Endothelial cell of umbilical vein (primary cell): ENCODE results near the gene LRRC27. TPM values are rescaled to one million over a fixed set of nuclear protein-coding genes. Genes with fewer than 3 reads are reported as not detected.

ENCODE experiments used
- BruUV-seq: library from RNA; stranded (reverse); fragments of 400-500 nt; replicated peaks from 2 replicates; lab custom pipeline; 2021; lab: Mats Ljungman, UMichigan
- CTCF ChIA-PET: fragments of 300-600, 350-600 bp; sonication (Branson Sonifier 250); formaldehyde crosslinking; loops from one replicate; lab custom pipeline; 2021; ENCODE audit warnings: antibody characterized with exemption, inconsistent platforms; lab: Charles Lee
- POLR2A ChIA-PET: fragments of 300-600, 350-600 bp; sonication (Branson Sonifier 250); formaldehyde crosslinking; loops from one replicate; lab custom pipeline; 2021; ENCODE audit warnings: antibody characterized with exemption, inconsistent platforms; lab: Charles Lee
- DNase-seq: peaks from one replicate; pipeline ENCODE4 v3.0.0-alpha.2; 2011; ENCODE audit warnings: low read depth, low spot score
- FAIRE-seq: peaks from 2 replicates; lab custom pipeline; 2011; peaks lifted over from hg19 to GRCh38; lab: Jason Lieb, UNC
- H2AFZ ChIP-seq: 2 replicates; pipeline ENCODE4 v1.6.0; 2012; ENCODE audit warnings: low read depth, low read length, control low read depth, inconsistent platforms
- H3K27ac ChIP-seq: 2 replicates; pipeline ENCODE4 v1.5.1; 2011; ENCODE audit warnings: low read depth, mild to moderate bottlenecking, control low read depth, low read length, moderate library complexity; ENCODE audit not compliant: insufficient read depth
- H3K27me3 ChIP-seq, 2 experiments: 2 replicates each; pipeline versions ENCODE4 v1.6.0 to v1.6.1; 2011; ENCODE audit warnings: low read length in 2 of 2, mixed read lengths in 1 of 2; ENCODE audit not compliant: control insufficient read depth in 2 of 2, insufficient read depth in 2 of 2
- H3K36me3 ChIP-seq, 2 experiments: 2 replicates in 1 of 2; 3 replicates in 1 of 2; pipeline ENCODE4 v1.5.1; 2011; ENCODE audit warnings: low read length in 2 of 2, mild to moderate bottlenecking in 1 of 2, moderate library complexity in 1 of 2; ENCODE audit not compliant: control insufficient read depth in 2 of 2, insufficient read depth in 2 of 2; ENCODE audit errors: extremely low read depth in 1 of 2
- H3K4me1 ChIP-seq: 3 replicates; pipeline ENCODE4 v1.5.1; 2011; ENCODE audit warnings: mild to moderate bottlenecking, low read length; ENCODE audit not compliant: control insufficient read depth, insufficient read depth; ENCODE audit errors: extremely low read depth
- H3K4me2 ChIP-seq: 2 replicates; pipeline ENCODE4 v1.6.1; 2011; ENCODE audit warnings: low read length, control low read depth, mixed read lengths; ENCODE audit not compliant: insufficient read depth
- H3K4me3 ChIP-seq, 3 experiments: fragments of 200-600 bp in 1 of 3; sonication (generic), shearing (Covaris generic) in 1 of 3; replicated peaks in 1 of 3; 2 replicates each; pipeline ENCODE4 v1.5.1; 2011 to 2016; ENCODE audit warnings: control low read depth in 3 of 3, low read length in 3 of 3, mild to moderate bottlenecking in 2 of 3, inconsistent platforms in 1 of 3, low read depth in 1 of 3, moderate library complexity in 1 of 3; ENCODE audit not compliant: insufficient read depth in 1 of 3
- H3K79me2 ChIP-seq: 2 replicates; pipeline ENCODE4 v1.6.0; 2012; ENCODE audit warnings: low read length, inconsistent platforms; ENCODE audit not compliant: control insufficient read depth, insufficient read depth
- H3K9ac ChIP-seq: replicated peaks from 2 replicates; pipeline ENCODE3; 2011; ENCODE audit warnings: low read length, control low read depth; ENCODE audit not compliant: insufficient read depth; ENCODE audit errors: extremely low read depth
- H3K9me1 ChIP-seq: replicated peaks from 3 replicates; pipeline ENCODE4 v1.6.0; 2011; ENCODE audit warnings: mild to moderate bottlenecking, low read length; ENCODE audit not compliant: control insufficient read depth, insufficient read depth; ENCODE audit errors: extremely low read depth
- H3K9me3 ChIP-seq: replicated peaks from 2 replicates; pipeline ENCODE4 v1.5.1; 2012; ENCODE audit warnings: low read length, inconsistent platforms; ENCODE audit not compliant: control insufficient read depth, insufficient read depth
- H4K20me1 ChIP-seq: replicated peaks from 2 replicates; pipeline ENCODE3; 2011; ENCODE audit warnings: mild to moderate bottlenecking, low read length; ENCODE audit not compliant: control insufficient read depth, insufficient read depth; ENCODE audit errors: extremely low read depth
- EZH2 ChIP-seq: IDR thresholded peaks from 2 replicates; pipeline ENCODE4 v1.6.1; 2012; ENCODE audit warnings: borderline replicate concordance, low read depth, mild to moderate bottlenecking, moderate library complexity, low read length, inconsistent platforms; ENCODE audit not compliant: severe bottlenecking
- FOS ChIP-seq: IDR thresholded peaks from 2 replicates; pipeline ENCODE4 v1.6.1; 2011; ENCODE audit warnings: mild to moderate bottlenecking, low read length, moderate library complexity, borderline replicate concordance; ENCODE audit not compliant: insufficient read depth
- GATA2 ChIP-seq: IDR thresholded peaks from 2 replicates; pipeline ENCODE4 v1.7.0; 2011; ENCODE audit warnings: low read depth, mild to moderate bottlenecking, moderate library complexity, mixed read lengths, low read length; ENCODE audit not compliant: insufficient read length, insufficient read depth
- JUN ChIP-seq: IDR thresholded peaks from 2 replicates; pipeline ENCODE4 v1.6.1; 2011; ENCODE audit warnings: borderline replicate concordance, low read depth; ENCODE audit not compliant: insufficient read length, insufficient read depth
- MYC ChIP-seq: IDR thresholded peaks from one replicate; pipeline ENCODE4 v1.6.1; 2011; ENCODE audit warnings: mild to moderate bottlenecking, low read depth, low read length
- POLR2A ChIP-seq: IDR thresholded peaks from 2 replicates; pipeline ENCODE4 v1.6.1; 2012; ENCODE audit warnings: low read depth, mild to moderate bottlenecking, control low read depth, low read length
- POLR2AphosphoS5 ChIP-seq: IDR thresholded peaks from 2 replicates; pipeline ENCODE4 v1.6.1; 2012; ENCODE audit warnings: low read depth, mild to moderate bottlenecking, control low read depth, low read length, moderate library complexity; ENCODE audit not compliant: insufficient read depth
- dilution Hi-C: fragments of 300-500 bp; cut with MboI; formaldehyde crosslinking; loops from one replicate; pipeline ENCODE4 v1.15.0; 2019; ENCODE audit warnings: low sequenced_read_pairs; ENCODE audit not compliant: extremely low pct_ligation_motif_present
- intact Hi-C: fragments of 100-400 bp; cut with micrococcal nuclease; formaldehyde crosslinking; loops from one replicate; pipeline ENCODE4 v1.10.0; 2022
- polyA plus RNA-seq, 4 experiments: library from polyadenylated mRNA; depleted of rRNA in 3 of 4; stranded (reverse) in 3 of 4; unstranded in 1 of 4; fragments of >200 nt; gene quantifications; 2 replicates each; pipeline versions ENCODE4 v1.2.1 to v1.2.3, GENCODE V29; 2011 to 2012; ENCODE audit warnings: missing spikeins in 1 of 4
- total RNA-seq: library from RNA; stranded (reverse); gene quantifications from 2 replicates; pipeline ENCODE4 v1.2.3, GENCODE V29; 2021
- TF ChIP-seq, protein P1 (sequence below): IDR thresholded peaks from 2 replicates; pipeline ENCODE4 v1.6.1; 2011; ENCODE audit not compliant: insufficient read depth, insufficient read length
- TF ChIP-seq, protein P2 (sequence below), 2 donors: IDR thresholded peaks; 1 replicate in 1 of 2; 2 replicates in 1 of 2; pipeline ENCODE4 v1.5.1; 2011; ENCODE audit warnings: low read length in 2 of 2, mild to moderate bottlenecking in 2 of 2, moderate library complexity in 2 of 2, control low read depth in 1 of 2, inconsistent platforms in 1 of 2, low read depth in 1 of 2; ENCODE audit not compliant: insufficient read depth in 1 of 2; ENCODE audit errors: extremely low read depth in 1 of 2

The LRRC27 gene
- total and polyA plus RNA-seq, 2 donors (not counting 3 experiments of a cell fraction or from before 2014, with no cell fraction given), result 8.3 to 13.6 TPM

DNA sequence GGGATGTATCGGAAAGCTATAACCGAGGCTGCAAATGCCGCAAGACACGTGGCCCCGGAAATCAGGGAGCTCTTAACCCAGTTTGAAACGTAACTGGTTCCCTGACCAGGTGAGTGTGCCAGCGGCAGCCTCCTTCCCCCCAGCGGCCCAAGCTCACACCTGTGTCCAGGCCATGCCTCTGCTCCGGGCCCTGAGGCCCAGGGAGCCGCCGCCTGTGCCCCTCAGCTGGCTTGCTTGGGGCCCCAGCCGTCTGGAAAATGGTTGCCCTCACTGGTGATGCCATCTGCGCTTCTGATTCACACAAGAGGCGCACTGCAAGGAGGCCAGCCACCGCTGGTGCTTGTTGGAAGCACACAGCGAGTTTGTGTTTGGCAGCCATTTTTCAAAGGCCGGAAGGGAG lies 74.2 kb downstream of the LRRC27 start:
- FAIRE-seq, result no peak
- dilution Hi-C loops (no loop called here), intact Hi-C loops (no loop called here)
- Histone ChIP-seq H4K20me1 (no peaks in the 10 kb centered on the region), H3K9me3 (no peaks in the 10 kb centered on the region), H3K79me2 (peaks cover 22% of the 10 kb centered on the region), H3K36me3 (peaks cover 0 to 5% of the 10 kb centered on the region in 2 experiments), H3K9ac (no peak overlapping the region), H3K9me1 (no peaks in the 10 kb centered on the region), H2AFZ (no peak overlapping the region), H3K4me3 (no peak overlapping the region), H3K4me2 (no peak overlapping the region), H3K27me3 (no peaks in the 10 kb centered on the region), H3K27ac (no peak overlapping the region), H3K4me1 (peaks cover 19% of the 10 kb centered on the region)
- no TSS peak for BruUV-seq
- DNase-seq, result no peak
- CTCF ChIA-PET, result interaction anchor here (0.9 kb wide), 1 partner anchor 8 kb away, joined by 3 read pairs; no protein-coding TSS in a partner anchor
- POLR2A ChIA-PET, result no interaction called here
- TF ChIP-seq POLR2A (no peak), MYC (no peak), GATA2 (no peak), FOS (no peak), POLR2AphosphoS5 (no peak), JUN (no peak), EZH2 (no peak)
- TF ChIP-seq, protein P1, sequence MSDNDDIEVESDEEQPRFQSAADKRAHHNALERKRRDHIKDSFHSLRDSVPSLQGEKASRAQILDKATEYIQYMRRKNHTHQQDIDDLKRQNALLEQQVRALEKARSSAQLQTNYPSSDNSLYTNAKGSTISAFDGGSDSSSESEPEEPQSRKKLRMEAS, result no peak
- TF ChIP-seq, protein P2, sequence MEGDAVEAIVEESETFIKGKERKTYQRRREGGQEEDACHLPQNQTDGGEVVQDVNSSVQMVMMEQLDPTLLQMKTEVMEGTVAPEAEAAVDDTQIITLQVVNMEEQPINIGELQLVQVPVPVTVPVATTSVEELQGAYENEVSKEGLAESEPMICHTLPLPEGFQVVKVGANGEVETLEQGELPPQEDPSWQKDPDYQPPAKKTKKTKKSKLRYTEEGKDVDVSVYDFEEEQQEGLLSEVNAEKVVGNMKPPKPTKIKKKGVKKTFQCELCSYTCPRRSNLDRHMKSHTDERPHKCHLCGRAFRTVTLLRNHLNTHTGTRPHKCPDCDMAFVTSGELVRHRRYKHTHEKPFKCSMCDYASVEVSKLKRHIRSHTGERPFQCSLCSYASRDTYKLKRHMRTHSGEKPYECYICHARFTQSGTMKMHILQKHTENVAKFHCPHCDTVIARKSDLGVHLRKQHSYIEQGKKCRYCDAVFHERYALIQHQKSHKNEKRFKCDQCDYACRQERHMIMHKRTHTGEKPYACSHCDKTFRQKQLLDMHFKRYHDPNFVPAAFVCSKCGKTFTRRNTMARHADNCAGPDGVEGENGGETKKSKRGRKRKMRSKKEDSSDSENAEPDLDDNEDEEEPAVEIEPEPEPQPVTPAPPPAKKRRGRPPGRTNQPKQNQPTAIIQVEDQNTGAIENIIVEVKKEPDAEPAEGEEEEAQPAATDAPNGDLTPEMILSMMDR (IDR thresholded peaks at IDR 0.05; ENCODE audit: extremely low read depth in 1 of 2, insufficient read depth in 1 of 2, low read depth in 1 of 2, low read length in 2 of 2), result no peak
